Kidney epithelial cell (primary cell): Measurements from ENCODE around the gene CPT1A. TPM values are rescaled to one million over a fixed set of nuclear protein-coding genes. Genes with fewer than 3 reads are reported as not detected.

Experiments
- total RNA-seq: library from RNA; depleted of rRNA; stranded (reverse); fragments of >200 nt; gene quantifications from 2 replicates; pipeline ENCODE4 v1.2.3, GENCODE V29; 2015

Gene CPT1A
- total RNA-seq, 1 donor from 2014 or later, result 15.4 TPM

Other genes with a start within 250 kb of the CPT1A start
- 16.1 and 20.8 TPM in 2 replicates for gene GAL, start 157.4 kb downstream of the CPT1A start, total RNA-seq
- gene TESMIN, start 90.4 kb downstream of the CPT1A start, total RNA-seq, result 3.8 and 7.7 TPM in 2 replicates
- 84.3 and 87.4 TPM in 2 replicates for gene MRPL21, start 61.9 kb upstream of the CPT1A start, total RNA-seq
- gene IGHMBP2, start 62.0 kb upstream of the CPT1A start, total RNA-seq, result 12.4 and 22.6 TPM in 2 replicates
- gene MRGPRD, start 139.1 kb upstream of the CPT1A start, total RNA-seq, result not detected in 2 replicates
- gene MRGPRF, start 171.3 kb upstream of the CPT1A start, total RNA-seq, result 0.34 and 1.2 TPM in 2 replicates
- gene TPCN2, start 207.0 kb upstream of the CPT1A start, total RNA-seq, result 8.9 and 10.2 TPM in 2 replicates